HG02588 (cell line): ENCODE results near the gene CMBL.
"Not testable (repeated sequence)": the region's sequence is repeated elsewhere in the genome, so short reads cannot be mapped to it uniquely, and the experiment has no call there.

Experiments
- ATAC-seq: cut with Tn5 transposase; IDR thresholded peaks from one replicate; pipeline ENCODE4 v1.9.1; 2021; ENCODE audit warnings: mild to moderate bottlenecking, moderate library complexity; ENCODE audit not compliant: unreplicated experiment

Gene CMBL

GRCh38 chr5:10307206-10308148 is at the start of gene CMBL:
Gene CMBL (minus strand): TSS chr5:10307902. CDS start chr5:10290762, 17,140 bp downstream.
- peak; percentile 76 for ATAC-seq

GRCh38 chr5:10355071-10355889 is 47.6 kb upstream of the CMBL start:
- ATAC-seq = no peak

- ATAC-seq = peak; percentile 30
These were observed 46.6 kb upstream of the CMBL start for GRCh38 chr5:10354048-10354872.

- peak; percentile 85 for ATAC-seq
These were observed 45.7 kb upstream of the CMBL start, which contains the start of gene MARCHF6 for GRCh38 chr5:10353241-10354047. Gene MARCHF6 (plus strand): TSS chr5:10353695. CDS start chr5:10353899, 204 bp downstream.

GRCh38 chr5:10352430-10353240 is 44.9 kb upstream of the CMBL start:
- ATAC-seq = no peak

- no peak for ATAC-seq
These were observed 44.2 kb upstream of the CMBL start for GRCh38 chr5:10351919-10352318.

- no peak for ATAC-seq
These were observed 43.6 kb upstream of the CMBL start for GRCh38 chr5:10351199-10351905.

GRCh38 chr5:10348258-10348657 is 40.6 kb upstream of the CMBL start:
- no peak for ATAC-seq

GRCh38 chr5:10344461-10345106 is 36.9 kb upstream of the CMBL start:
- not testable (repeated sequence) for ATAC-seq

- ATAC-seq = no peak
These were observed 35.8 kb upstream of the CMBL start for GRCh38 chr5:10343486-10343885.

GRCh38 chr5:10339958-10340357 is 32.3 kb upstream of the CMBL start:
- ATAC-seq = no peak

- no peak for ATAC-seq
These were observed 31.5 kb upstream of the CMBL start for GRCh38 chr5:10339058-10339811.

GRCh38 chr5:10338686-10339057 is 31.0 kb upstream of the CMBL start:
- ATAC-seq = no peak

GRCh38 chr5:10337986-10338385 is 30.3 kb upstream of the CMBL start:
- ATAC-seq = no peak

- ATAC-seq = no peak
These were observed 29.4 kb upstream of the CMBL start for GRCh38 chr5:10337107-10337506.

GRCh38 chr5:10335711-10336470 is 28.2 kb upstream of the CMBL start:
- ATAC-seq = no peak

GRCh38 chr5:10334831-10335230 is 27.1 kb upstream of the CMBL start:
- ATAC-seq = no peak
